Gastrocnemius medialis (tissue), 4 donors: ENCODE measurements around the gene DNAJB5. TPM values are rescaled to one million over a fixed set of nuclear protein-coding genes. Genes with fewer than 3 reads are reported as not detected.
"Not testable (repeated sequence)": the region's sequence is repeated elsewhere in the genome, so short reads cannot be mapped to it uniquely, and the experiment has no call there.

ENCODE experiments used
- ATAC-seq, 2 donors: fragments of 150-250 bp; one replicate each; pipeline ENCODE4 v1.9.1; 2016
- DNase-seq, 2 donors: peaks; one replicate each; pipeline ENCODE4 v3.0.0-alpha.2; 2019
- H3K27ac ChIP-seq, 4 donors: fragments of 200-600 bp; sonication (generic); 1 replicate in 1 of 4; 2 replicates in 3 of 4; pipeline ENCODE4 v1.5.1; 2016 to 2018; ENCODE audit warnings: mild to moderate bottlenecking in 2 of 4, moderate library complexity in 1 of 4
- H3K27me3 ChIP-seq, 3 donors: fragments of 200-600 bp; sonication (generic) in 2 of 3; 1 replicate in 1 of 3; 2 replicates in 2 of 3; pipeline versions ENCODE4 v1.5.1 to v1.6.0; 2016 to 2019; ENCODE audit warnings: mild to moderate bottlenecking in 1 of 3, moderate library complexity in 1 of 3
- H3K36me3 ChIP-seq, 2 donors: fragments of 200-600 bp; sonication (generic) in 1 of 2; one replicate each; pipeline ENCODE4 v1.5.1; 2017 to 2018
- H3K4me1 ChIP-seq, 2 donors: fragments of 200-600 bp; sonication (generic) in 1 of 2; one replicate each; pipeline ENCODE4 v1.5.1; 2016 to 2017; ENCODE audit warnings: mild to moderate bottlenecking in 2 of 2
- H3K4me3 ChIP-seq, 4 donors: fragments of 200-600 bp; sonication (generic) in 3 of 4; 1 replicate in 1 of 4; 2 replicates in 3 of 4; pipeline ENCODE4 v1.5.1; 2016 to 2019; ENCODE audit warnings: mild to moderate bottlenecking in 2 of 4
- H3K9me3 ChIP-seq, 3 donors: fragments of 200-600 bp; sonication (generic) in 2 of 3; 1 replicate in 1 of 3; 2 replicates in 2 of 3; pipeline ENCODE4 v1.5.1; 2016 to 2019
- POLR2A ChIP-seq, 2 donors: fragments of 450-650 bp; IDR thresholded peaks; one replicate each; pipeline ENCODE4 v1.6.1; 2017; ENCODE audit warnings: antibody characterized with exemption in 2 of 2, mild to moderate bottlenecking in 2 of 2, moderate library complexity in 2 of 2
- in situ Hi-C, 4 donors: fragments of 200-750 bp; cut with MboI; loops; one replicate each; pipeline versions ENCODE4 v1.15.0 to v1.8.0; 2017; ENCODE audit warnings: low sequenced_read_pairs in 4 of 4
- intact Hi-C: fragments of 100-400 bp; cut with DNase I; formaldehyde crosslinking; loops from one replicate; pipeline ENCODE4 v1.15.1; 2023; ENCODE audit warnings: low total_unique reads
- total RNA-seq, 4 donors: library from RNA; depleted of rRNA; stranded (reverse); fragments of >200 nt; gene quantifications; one replicate each; pipeline versions ENCODE4 v1.1.0 to v1.2.3, GENCODE V29; 2016
- TF ChIP-seq, protein P1 (sequence below), 5 experiments: fragments of 450-650 bp in 3 of 5; fragments of 200-600 bp in 2 of 5; sonication (generic) in 2 of 5; IDR thresholded peaks in 4 of 5; conservative IDR thresholded peaks in 1 of 5; 1 replicate in 4 of 5; 2 replicates in 1 of 5; pipeline ENCODE4 v1.5.1; 2016 to 2019; ENCODE audit warnings: antibody characterized with exemption in 5 of 5, mild to moderate bottlenecking in 3 of 5, moderate library complexity in 3 of 5

Gene DNAJB5
- total RNA-seq, 4 donors from 2014 or later: 75.3 to 187 (median 128) TPM

- intact Hi-C loops (loop anchor here (10.0 kb wide), 3 partner anchors 655 to 955 kb away; partner anchors contain the start of genes CCDC107, HINT2, RMRP and SIT1), in situ Hi-C loops (no loop called here)
- no peak for ATAC-seq
- peaks cover 53 to 55% of the 10 kb centered on the region in 2 donors for H3K4me1 ChIP-seq
- no peak for DNase-seq
- H3K27ac ChIP-seq: no peak overlapping the region
- no peaks in the 10 kb centered on the region for H3K9me3 ChIP-seq
- no peaks in the 10 kb centered on the region for H3K27me3 ChIP-seq
- H3K36me3 ChIP-seq: peaks cover 2 to 22% of the 10 kb centered on the region in 2 donors
- H3K4me3 ChIP-seq: no peak overlapping the region
- no peak for TF ChIP-seq POLR2A (IDR thresholded peaks at IDR 0.05)
- TF ChIP-seq, protein P1, sequence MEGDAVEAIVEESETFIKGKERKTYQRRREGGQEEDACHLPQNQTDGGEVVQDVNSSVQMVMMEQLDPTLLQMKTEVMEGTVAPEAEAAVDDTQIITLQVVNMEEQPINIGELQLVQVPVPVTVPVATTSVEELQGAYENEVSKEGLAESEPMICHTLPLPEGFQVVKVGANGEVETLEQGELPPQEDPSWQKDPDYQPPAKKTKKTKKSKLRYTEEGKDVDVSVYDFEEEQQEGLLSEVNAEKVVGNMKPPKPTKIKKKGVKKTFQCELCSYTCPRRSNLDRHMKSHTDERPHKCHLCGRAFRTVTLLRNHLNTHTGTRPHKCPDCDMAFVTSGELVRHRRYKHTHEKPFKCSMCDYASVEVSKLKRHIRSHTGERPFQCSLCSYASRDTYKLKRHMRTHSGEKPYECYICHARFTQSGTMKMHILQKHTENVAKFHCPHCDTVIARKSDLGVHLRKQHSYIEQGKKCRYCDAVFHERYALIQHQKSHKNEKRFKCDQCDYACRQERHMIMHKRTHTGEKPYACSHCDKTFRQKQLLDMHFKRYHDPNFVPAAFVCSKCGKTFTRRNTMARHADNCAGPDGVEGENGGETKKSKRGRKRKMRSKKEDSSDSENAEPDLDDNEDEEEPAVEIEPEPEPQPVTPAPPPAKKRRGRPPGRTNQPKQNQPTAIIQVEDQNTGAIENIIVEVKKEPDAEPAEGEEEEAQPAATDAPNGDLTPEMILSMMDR (IDR thresholded peaks at IDR 0.05 in 4 of 5, conservative IDR thresholded peaks at IDR 0.05 in 1 of 5): no peak
Measured at GRCh38 chr9:34999576-34999975, 10.0 kb downstream of the DNAJB5 start.

DNA sequence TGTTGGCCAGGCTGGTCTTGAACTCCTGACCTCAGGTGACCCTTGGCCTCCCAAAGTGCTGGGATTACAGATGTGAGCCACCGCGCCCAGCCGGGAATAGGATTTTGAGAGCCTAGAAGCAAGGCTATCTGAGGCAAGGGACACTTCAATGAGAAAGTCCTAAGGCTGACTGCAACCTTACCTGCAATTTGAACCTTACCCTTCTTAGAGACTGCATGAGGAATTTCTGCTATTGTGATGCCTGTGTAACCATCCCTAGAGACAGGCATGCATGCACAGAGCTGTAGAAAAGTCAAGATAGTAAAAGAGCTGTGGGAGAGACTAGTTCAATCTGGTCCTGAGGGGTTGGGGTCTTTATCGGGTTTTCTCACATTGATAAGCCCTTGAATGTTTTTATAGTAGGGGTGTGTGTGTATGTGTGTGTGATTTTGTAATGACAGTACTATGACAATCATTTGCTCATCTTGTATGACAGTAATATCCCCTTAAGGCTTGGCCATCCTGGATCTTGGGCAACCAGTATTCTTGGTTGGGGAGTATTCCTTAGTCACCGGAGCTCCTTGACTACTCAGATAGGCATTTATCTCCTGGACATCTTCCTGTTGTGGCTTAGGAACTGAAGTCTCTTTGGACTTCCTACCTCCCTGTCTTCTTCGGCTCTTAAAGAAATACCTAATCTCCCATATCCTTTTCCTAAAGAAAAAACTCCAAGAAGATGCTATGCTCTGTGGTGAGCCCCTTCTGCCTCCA is 11.2 kb downstream of the DNAJB5 start:
- Histone ChIP-seq H3K27ac (no peak overlapping the region), H3K9me3 (no peaks in the 10 kb centered on the region), H3K36me3 (peaks cover 2 to 22% of the 10 kb centered on the region in 2 donors), H3K27me3 (no peaks in the 10 kb centered on the region), H3K4me3 (no peak overlapping the region), H3K4me1 (peaks cover 53 to 54% of the 10 kb centered on the region in 2 donors)
- intact Hi-C loops: no loop called here
- in situ Hi-C loops: no loop called here
- TF ChIP-seq POLR2A (IDR thresholded peaks at IDR 0.05): no peak
- TF ChIP-seq, protein P1 (IDR thresholded peaks at IDR 0.05 in 4 of 5, conservative IDR thresholded peaks at IDR 0.05 in 1 of 5): no peak
- DNase-seq: peak in 1 of 2 donors; percentile 70
- ATAC-seq: peak; percentile 82 to 89

DNA sequence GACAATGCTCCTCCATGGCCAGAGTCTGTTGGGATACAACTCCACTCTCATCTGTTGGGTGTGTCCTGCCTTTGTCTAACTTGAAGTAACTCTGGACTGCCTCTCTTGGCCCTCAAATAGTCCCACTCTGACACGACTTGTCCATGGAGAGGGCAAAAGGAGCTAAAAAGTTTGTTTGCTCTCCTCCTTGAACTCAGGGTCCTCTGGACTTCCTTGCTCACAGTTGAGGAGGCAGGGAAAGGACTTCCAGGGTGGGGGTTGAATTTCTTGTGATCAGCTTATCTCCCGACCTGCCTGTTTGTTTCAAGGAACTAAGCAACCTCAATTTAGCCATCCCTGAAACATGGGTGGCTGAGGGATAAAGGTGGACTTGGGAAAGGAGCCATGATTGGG is 11.7 kb downstream of the DNAJB5 start:
- Histone ChIP-seq H3K36me3 (peaks cover 2 to 20% of the 10 kb centered on the region in 2 donors), H3K27ac (no peak overlapping the region), H3K27me3 (no peaks in the 10 kb centered on the region), H3K4me1 (peaks cover 48 to 51% of the 10 kb centered on the region in 2 donors), H3K4me3 (no peak overlapping the region), H3K9me3 (no peaks in the 10 kb centered on the region)
- in situ Hi-C loops: no loop called here
- ATAC-seq (peak; percentile 2 to 7), DNase-seq (peak in 1 of 2 donors; percentile 24)
- intact Hi-C loops: no loop called here
- no peak for TF ChIP-seq POLR2A (IDR thresholded peaks at IDR 0.05)

DNA sequence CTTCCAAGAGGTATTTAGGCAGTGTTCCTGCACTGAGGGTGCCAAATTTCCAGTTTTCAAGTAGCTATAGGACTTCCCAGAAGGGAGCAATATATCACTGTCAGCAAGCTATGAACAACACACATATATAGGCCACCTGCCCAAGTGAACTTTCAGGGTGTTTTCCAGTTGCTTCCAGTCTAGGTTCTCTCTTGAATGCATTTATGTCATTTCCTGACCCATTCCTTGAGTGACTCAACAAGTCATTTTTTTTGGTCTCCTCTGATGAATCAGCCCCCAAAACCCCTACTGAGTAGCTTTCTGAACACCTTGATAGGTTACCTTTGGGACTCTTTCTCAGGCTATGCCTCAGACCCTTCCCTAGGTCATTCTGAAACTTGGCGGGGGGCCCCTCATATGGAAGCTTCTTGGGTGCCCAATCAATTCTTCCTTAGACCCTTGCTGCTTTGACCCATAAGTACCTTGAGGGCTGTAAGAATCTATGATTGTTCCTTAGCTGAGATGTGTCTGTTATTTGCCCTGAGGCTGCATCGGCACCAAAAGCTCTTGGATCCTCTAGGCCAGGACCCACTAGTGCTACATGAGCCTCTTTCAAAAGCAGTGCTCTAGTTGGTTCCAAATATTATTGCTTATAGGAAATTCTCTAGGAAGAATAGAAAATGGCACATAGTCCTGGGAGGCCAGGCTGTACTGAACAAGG is 12.4 kb downstream of the DNAJB5 start:
- H3K36me3 ChIP-seq: peaks cover 2 to 13% of the 10 kb centered on the region in 2 donors
- DNase-seq (no peak), ATAC-seq (peak in 1 of 2 donors; percentile 10)
- in situ Hi-C loops (no loop called here), intact Hi-C loops (no loop called here)
- H3K4me3 ChIP-seq: no peak overlapping the region
- H3K4me1 ChIP-seq: peaks cover 41 to 44% of the 10 kb centered on the region in 2 donors
- H3K9me3 ChIP-seq: no peaks in the 10 kb centered on the region
- H3K27ac ChIP-seq: no peak overlapping the region
- H3K27me3 ChIP-seq: no peaks in the 10 kb centered on the region
- TF ChIP-seq, protein P1 (IDR thresholded peaks at IDR 0.05 in 4 of 5, conservative IDR thresholded peaks at IDR 0.05 in 1 of 5): no peak
- no peak for TF ChIP-seq POLR2A (IDR thresholded peaks at IDR 0.05)

DNA sequence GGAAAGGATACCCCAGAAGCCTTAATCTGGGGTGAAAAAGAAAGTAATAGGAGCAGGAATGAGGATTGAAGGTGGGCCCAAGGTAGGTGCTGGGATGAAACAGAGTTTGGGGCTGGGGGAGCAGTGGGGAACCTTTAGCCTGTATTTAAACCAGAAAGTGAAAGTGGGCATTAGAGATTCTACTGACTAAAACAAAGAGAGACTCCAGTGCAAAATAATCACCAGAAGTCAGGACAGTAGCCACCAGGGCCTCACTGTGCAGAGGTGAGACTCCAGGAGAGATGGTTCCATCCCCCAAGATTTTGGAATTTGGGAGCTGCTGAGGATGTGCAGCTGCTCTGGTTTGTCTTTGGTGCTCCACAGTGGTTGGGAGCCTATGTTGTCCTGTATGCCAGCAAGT is 13.1 kb downstream of the DNAJB5 start:
- in situ Hi-C loops: no loop called here
- H3K9me3 ChIP-seq: no peaks in the 10 kb centered on the region
- intact Hi-C loops: no loop called here
- DNase-seq (peak in 1 of 2 donors; percentile 12), ATAC-seq (no peak)
- peaks cover 0 to 7% of the 10 kb centered on the region in 2 donors for H3K36me3 ChIP-seq
- H3K4me3 ChIP-seq: no peak overlapping the region
- H3K27ac ChIP-seq: no peak overlapping the region
- TF ChIP-seq, protein P1 (IDR thresholded peaks at IDR 0.05 in 4 of 5, conservative IDR thresholded peaks at IDR 0.05 in 1 of 5): no peak
- TF ChIP-seq POLR2A (IDR thresholded peaks at IDR 0.05): no peak
- peaks cover 35 to 37% of the 10 kb centered on the region in 2 donors for H3K4me1 ChIP-seq
- no peaks in the 10 kb centered on the region for H3K27me3 ChIP-seq

DNA sequence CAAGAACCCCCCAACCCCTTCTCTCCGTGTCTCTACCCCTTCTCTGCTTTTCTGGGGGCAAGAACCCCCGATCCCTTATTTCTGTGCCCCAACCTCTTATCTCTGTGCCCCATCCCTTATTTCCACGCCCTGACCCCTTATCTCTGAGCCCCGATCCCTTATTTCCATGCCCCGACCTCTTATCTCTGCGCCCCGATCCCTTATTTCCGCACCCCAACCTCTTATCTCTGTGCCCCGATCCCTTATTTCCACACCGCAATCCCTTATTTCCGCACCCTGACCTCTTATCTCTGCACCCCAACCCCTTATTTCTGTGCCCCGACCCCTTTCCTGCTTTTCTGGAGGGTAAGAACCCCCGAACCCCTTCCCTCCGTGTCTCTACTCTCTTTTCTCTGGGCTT is 14.8 kb downstream of the DNAJB5 start:
- in situ Hi-C loops, H3K9me3 ChIP-seq, H3K27me3 ChIP-seq, DNase-seq, H3K4me3 ChIP-seq, H3K27ac ChIP-seq, ATAC-seq, intact Hi-C loops, H3K36me3 ChIP-seq: not testable (repeated sequence)
- H3K4me1 ChIP-seq: peaks cover 27 to 29% of the 10 kb centered on the region in 2 donors
